ENCODE data around the gene NTN1.

NTN1 gene

GRCh38 chr17:9200699-9201359, 179.5 kb downstream of the NTN1 start:
- DNase-seq: no peak

GRCh38 chr17:9202532-9202931, 181.2 kb downstream of the NTN1 start:
- no peak for DNase-seq

DNA sequence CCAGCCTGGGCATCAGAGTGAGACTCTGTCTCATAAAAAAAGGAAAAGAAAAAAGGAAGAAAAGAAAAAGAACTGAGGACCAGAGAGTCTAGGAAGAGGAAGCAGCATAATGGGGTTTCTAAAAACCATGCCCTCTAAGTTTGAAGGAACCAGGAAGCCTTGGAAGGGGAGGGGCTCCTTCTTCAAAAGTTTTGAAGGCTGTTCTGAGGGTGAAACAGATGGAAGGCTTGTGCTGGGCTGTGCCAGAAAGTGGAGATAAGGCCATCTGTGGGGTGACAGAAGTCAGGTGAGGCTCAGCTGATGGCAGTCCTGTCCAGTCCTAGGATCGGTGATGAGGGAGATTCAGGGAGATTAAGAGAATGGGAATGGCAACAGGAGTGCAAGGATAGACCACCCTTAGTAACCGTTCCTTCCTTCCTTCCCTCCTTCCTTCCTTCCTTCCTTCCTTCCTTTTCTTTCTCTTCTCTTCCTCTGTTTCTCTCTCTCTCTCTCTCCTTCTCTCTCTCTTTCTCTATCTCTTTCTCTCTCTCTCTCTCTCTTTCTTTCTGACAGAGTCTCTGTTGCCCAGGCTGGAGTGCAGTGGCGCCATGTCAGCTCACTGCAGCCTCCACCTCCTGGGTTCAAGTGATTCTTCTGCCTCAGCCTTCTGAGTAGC, 182.6 kb downstream of the NTN1 start:
- DNase-seq: no peak

GRCh38 chr17:9204637-9205329, 183.5 kb downstream of the NTN1 start:
- no peak for DNase-seq

DNA sequence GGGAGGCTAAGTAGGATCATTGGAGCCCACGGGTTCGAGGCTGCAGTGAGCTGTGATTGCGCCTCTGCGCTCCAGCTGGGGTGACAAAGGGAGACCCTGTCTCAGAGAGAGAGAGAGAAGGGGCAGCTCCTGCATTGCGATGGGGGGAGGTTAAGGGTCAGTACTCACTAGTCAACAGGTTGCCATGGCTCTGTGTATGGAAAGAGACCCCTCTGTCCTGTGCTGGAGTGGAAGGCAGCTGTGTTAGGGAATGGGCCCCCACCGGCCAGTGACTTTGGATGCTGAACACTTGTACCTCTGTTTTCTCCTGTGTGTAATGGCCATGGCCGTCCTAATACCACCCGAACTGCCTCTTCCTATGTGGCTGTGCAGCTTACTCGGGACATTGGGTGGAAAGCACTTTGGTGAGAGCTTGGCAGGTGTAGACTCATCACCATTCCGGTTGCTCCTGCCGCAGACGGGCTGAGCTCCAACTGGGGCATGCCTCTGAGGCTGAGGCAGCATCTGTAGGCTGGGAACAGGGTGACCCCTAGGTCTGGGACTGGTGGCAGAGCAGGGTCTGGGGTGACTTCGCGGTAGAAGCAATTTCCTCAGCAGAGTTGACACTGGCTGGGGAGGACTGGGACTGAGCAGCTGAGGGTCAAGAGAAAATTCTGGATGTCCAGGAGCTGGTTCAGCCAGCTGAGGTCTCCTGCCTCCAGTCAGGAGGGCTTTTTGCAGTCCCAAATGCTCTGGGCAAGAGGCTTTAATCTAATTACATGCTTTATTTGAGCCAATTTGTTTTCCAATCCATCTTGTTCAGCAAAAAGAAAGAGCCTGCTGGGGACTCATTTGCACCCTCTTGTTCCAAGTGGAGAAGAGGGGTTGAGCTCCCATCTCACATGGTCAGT, 184.5 kb downstream of the NTN1 start:
- DNase-seq: no peak

- DNase-seq: no peak
Observed at GRCh38 chr17:9206410-9206703, 185.0 kb downstream of the NTN1 start.

DNA sequence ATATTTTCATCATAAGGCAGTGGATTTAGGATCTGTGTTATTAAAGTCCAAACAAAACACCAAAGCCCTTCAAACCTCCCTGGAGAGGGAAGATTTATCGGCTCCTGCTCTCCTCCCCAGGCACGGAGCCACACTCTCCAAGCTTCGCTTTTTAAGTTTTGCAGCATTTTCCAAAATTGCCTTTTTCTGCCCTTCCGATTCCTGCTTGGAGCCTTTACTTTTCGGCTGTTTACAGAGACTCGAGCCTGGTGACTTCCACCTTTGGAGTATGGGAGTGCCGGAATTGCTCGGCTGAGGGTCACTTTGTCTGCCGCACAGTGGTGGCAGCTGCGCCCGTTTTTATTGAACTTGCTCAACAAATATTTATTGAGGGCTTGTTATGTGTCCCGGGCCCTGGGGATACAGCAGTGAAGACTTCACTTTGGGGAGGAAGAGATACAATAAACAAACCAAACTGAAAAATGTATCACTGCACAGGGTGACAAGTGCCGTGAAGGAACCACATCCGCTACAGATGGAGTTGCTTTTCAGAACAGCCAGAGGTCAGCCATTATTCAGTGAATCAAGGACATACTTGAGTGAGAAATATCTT, 185.5 kb downstream of the NTN1 start:
- DNase-seq: no peak

DNA sequence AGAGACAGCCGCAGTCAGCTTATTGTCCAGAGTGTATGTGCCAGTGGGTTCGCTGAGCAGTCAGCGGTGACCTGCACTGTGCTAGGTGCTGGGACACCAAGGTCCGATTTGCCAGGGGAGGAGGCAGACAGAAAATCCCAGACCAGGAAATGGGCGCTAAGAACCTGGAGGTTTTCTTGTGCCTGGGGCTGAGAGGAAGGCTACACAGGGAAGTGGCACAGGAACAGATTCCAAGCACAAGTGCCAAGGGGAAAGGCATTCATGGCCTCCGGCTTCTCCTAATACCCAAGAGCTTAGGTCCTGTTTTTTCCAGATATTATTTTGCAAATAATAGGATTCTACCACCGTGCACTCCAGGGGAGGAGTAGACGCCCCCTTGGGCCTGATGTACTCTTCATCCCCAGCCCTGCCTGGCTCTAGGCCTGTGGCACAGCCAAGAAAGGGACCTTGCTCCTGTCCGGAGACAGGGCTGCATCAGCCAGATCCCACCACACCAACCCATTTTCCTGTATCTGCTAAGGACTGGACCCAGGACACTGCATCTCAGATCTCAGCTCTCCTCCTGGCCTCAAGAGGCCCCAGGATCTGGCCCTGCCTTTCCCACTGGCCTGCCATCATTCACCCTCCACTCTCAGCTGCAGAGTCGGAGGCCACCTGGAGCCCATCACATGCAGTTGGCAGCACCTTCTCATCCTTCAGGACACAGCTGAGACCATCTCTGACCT, 187.2 kb downstream of the NTN1 start:
- DNase-seq: no peak

- DNase-seq: no peak
Observed at GRCh38 chr17:9209347-9209746, 188.0 kb downstream of the NTN1 start.

DNA sequence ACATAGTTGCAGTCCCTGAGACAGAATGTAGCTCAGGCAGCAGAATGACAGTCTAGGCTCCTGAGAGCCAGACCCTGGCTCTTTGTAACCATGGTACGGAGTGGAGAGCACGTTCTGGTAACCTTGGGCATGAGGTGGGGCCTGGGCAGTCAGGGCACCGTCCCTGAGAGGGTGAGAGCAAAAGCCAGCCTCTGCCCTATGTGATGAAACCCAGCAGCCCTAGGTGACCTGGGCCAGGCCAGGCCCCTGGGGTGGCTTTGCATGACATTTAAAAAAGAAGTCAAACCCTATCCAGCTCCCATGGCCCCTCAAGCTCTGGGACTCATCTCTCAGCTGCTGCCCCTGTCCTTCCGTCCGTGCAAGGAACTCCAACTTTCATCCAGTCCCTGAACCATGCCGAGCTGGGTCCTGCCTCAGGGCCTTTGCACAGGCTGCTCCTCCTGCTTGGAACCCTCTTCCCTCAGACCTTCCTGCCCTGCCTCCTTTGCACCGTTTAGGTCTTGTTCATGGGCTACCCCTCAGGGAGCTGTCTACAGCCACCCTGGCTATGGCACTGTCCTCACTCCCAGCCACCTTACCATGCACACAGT, 188.6 kb downstream of the NTN1 start:
- no peak for DNase-seq

DNA sequence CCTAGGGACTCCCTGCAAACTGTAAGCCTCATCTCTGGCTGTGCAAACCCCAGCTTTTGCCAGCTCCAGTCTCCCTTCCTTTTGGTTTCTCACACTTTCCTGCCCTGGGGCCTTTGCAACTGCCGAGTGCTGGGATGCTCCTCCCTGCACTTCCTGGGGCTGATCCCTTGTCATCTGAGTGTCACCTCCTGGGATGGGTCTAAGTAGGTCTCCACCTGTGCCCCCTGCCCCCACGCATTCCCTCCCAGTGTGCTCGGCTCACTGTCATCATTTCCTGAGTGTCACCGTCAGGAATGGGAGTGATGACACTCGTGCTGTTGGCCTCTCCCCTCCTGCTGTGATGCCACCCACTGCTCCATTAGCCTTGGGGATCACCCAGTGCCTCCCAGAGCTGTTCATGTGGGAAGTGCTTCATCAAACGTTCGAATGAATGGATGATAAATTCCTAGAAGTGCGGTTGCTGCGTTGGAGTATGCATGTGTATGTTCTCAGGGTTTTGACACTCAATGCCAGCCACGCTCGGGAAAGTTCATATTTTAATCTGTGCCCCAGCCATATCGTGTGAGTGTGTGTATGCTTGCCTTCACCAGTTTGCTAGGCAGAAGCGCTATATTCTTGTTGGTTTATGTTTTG, 189.9 kb downstream of the NTN1 start:
- no peak for DNase-seq

DNA sequence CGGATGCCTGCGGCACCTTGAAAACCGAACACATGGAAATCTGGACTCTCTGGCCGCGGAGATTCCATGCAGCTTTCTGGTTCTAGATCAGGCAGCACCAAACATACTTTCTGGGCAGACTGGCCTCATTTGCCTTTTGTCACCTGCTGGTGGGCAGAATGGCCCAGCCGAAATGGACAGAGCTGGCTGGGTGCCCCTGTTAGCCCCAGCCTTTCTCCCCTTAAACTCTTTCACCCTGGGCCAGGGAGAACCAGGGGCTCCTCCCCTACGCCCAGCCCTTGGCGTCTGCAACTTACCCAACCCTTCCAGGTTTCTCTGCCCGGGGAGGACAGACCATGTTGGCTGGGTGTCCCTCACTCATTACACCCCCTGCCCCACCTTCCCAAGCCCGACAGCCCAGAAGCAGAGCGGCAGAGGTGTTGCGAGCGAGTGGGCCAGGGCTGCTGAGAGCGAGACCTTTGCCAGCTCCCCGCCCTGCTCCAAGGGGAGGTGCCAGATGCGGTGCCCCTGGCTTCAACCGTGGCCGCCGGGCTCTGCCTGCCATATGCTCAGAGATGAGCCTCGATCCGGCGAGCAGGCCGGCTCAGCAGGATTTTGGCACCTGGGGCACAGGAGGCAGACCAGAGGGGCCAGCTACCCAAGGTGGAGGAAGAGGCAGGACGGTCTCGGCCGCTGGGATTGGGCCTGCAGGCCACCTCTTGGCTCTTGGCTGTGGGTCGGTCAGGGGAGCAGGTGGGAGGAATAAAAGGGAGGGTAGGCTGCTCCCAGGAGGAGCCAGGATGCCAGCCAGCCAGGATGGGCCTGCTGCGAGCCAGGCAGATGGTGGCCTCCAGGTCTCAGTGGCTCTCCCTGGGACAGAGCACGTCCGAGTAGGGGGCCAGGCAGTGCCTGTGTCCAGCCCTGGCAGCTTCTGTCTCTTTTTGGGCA, 191.3 kb downstream of the NTN1 start:
- no peak for DNase-seq

GRCh38 chr17:9213303-9213640, 192.0 kb downstream of the NTN1 start:
- no peak for DNase-seq

- no peak for DNase-seq
Observed at GRCh38 chr17:9215465-9215864, 194.2 kb downstream of the NTN1 start.

GRCh38 chr17:9217151-9218056, 196.1 kb downstream of the NTN1 start:
- DNase-seq: no peak

GRCh38 chr17:9218064-9218635, 196.8 kb downstream of the NTN1 start:
- DNase-seq: no peak

- DNase-seq: no peak
Observed at GRCh38 chr17:9218911-9219310, 197.6 kb downstream of the NTN1 start.

DNA sequence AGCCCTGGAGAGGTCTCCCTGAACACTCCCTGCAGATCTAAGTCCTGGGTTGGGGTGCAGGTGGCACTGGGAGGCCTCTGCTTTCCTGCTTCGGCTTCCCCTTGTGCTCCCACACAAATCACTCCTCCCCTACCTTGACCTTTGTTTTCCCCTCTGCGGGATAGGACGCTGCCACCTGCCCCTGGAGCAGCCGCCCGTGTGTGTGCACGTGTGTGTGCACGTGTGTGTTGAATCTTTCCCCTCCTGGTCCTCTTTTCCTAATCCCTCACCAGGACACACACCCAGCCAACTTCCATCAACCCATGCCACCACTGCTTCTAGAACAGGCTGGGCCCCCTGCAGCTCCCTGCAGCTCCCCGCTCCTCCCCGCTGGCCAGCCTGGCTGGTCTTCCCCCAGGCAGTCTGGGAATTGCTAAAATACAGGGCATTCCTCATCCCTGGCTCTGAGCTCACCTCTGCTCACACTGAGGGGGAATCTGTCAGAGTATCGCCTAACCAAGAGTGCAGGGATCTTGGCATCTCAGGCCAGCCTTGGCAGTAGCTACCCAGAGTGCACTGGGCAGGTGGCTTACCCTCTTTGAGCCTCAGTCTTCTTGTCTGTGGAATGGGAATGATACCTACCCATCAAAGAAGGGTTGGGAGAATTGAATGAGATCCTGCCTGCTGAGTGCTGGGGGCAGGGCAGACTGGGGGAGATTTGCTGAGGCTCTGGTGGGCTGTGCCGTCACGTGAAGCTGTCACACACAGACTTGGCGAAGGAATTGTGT, 198.5 kb downstream of the NTN1 start:
- DNase-seq: no peak

Measured in NCI-H2107 (cell line).